GM10266 (cell line): ENCODE measurements around the gene LHFPL3.

ENCODE experiments used
- DNase-seq: peaks from one replicate; pipeline ENCODE4 v3.0.0; 2012; ENCODE audit errors: extremely low spot score
- CTCF ChIP-seq: IDR thresholded peaks from 2 replicates; pipeline ENCODE4 v1.5.1; 2012; ENCODE audit warnings: mild to moderate bottlenecking, low read depth; ENCODE audit not compliant: control insufficient read depth, insufficient read depth; ENCODE audit errors: missing control alignments

The LHFPL3 gene

GRCh38 chr7:104814126-104814525, 485.7 kb downstream of the LHFPL3 start:
- no peak for TF ChIP-seq CTCF
- no peak for DNase-seq

- TF ChIP-seq CTCF: no peak
- DNase-seq: no peak
These were observed 486.4 kb downstream of the LHFPL3 start for GRCh38 chr7:104814671-104815400.

- TF ChIP-seq CTCF: no peak
- no peak for DNase-seq
These were observed 488.1 kb downstream of the LHFPL3 start for GRCh38 chr7:104816537-104816936.

GRCh38 chr7:104818961-104819880, 490.8 kb downstream of the LHFPL3 start:
- TF ChIP-seq CTCF: no peak
- no peak for DNase-seq

GRCh38 chr7:104820836-104821535, 492.6 kb downstream of the LHFPL3 start:
- no peak for DNase-seq
- TF ChIP-seq CTCF: no peak

GRCh38 chr7:104823177-104823576, 494.8 kb downstream of the LHFPL3 start:
- no peak for DNase-seq
- TF ChIP-seq CTCF: no peak
